Loucy (cell line): ENCODE data around the gene ZNHIT6.

ENCODE experiments used
- EZH2phosphoT487 ChIP-seq: fragments of 200-600 bp; IDR thresholded peaks from 2 replicates; pipeline ENCODE4 v1.6.1; 2018; ENCODE audit warnings: antibody characterized with exemption, mild to moderate bottlenecking, moderate library complexity, borderline replicate concordance
- TF ChIP-seq, protein P1 (sequence below): fragments of 200-600 bp; sonication (generic); conservative IDR thresholded peaks from 2 replicates; pipeline ENCODE4 v1.5.1; 2014; ENCODE audit warnings: mild to moderate bottlenecking, antibody characterized with exemption, low read length

DNA sequence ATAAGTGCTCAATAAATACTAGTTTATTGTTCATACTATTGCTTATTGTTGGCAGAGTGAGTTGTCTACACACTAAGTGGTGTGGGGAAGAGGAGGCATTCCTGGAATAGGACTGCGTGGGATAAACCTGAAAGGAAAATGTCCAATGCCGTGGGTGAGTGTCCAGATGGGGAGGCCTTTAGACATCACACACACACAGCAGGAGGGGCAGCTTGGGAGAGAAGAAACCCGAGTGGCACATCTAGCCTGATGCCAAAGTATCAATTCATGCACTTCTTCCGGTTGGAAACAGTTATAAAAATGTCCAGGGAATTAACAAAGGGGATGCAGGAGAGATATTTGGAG is 100.3 kb downstream of the ZNHIT6 start:
- TF ChIP-seq, protein P1, sequence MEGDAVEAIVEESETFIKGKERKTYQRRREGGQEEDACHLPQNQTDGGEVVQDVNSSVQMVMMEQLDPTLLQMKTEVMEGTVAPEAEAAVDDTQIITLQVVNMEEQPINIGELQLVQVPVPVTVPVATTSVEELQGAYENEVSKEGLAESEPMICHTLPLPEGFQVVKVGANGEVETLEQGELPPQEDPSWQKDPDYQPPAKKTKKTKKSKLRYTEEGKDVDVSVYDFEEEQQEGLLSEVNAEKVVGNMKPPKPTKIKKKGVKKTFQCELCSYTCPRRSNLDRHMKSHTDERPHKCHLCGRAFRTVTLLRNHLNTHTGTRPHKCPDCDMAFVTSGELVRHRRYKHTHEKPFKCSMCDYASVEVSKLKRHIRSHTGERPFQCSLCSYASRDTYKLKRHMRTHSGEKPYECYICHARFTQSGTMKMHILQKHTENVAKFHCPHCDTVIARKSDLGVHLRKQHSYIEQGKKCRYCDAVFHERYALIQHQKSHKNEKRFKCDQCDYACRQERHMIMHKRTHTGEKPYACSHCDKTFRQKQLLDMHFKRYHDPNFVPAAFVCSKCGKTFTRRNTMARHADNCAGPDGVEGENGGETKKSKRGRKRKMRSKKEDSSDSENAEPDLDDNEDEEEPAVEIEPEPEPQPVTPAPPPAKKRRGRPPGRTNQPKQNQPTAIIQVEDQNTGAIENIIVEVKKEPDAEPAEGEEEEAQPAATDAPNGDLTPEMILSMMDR, result no peak
- TF ChIP-seq EZH2phosphoT487, result no peak
